ENCODE measurements around the gene MILR1.
"Not testable (repeated sequence)": the region's sequence is repeated elsewhere in the genome, so short reads cannot be mapped to it uniquely, and the experiment has no call there.

MILR1 gene

GRCh38 chr17:64418506-64419339, 30.2 kb upstream of the MILR1 start:
- peak; percentile 47 for DNase-seq (ENCODE audit: extremely low read depth, low read depth)
- TF ChIP-seq, protein P1, sequence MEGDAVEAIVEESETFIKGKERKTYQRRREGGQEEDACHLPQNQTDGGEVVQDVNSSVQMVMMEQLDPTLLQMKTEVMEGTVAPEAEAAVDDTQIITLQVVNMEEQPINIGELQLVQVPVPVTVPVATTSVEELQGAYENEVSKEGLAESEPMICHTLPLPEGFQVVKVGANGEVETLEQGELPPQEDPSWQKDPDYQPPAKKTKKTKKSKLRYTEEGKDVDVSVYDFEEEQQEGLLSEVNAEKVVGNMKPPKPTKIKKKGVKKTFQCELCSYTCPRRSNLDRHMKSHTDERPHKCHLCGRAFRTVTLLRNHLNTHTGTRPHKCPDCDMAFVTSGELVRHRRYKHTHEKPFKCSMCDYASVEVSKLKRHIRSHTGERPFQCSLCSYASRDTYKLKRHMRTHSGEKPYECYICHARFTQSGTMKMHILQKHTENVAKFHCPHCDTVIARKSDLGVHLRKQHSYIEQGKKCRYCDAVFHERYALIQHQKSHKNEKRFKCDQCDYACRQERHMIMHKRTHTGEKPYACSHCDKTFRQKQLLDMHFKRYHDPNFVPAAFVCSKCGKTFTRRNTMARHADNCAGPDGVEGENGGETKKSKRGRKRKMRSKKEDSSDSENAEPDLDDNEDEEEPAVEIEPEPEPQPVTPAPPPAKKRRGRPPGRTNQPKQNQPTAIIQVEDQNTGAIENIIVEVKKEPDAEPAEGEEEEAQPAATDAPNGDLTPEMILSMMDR (IDR thresholded peaks at IDR 0.05; ENCODE audit: low read depth, low read length) = peak; percentile 57

- TF ChIP-seq, protein P1 (IDR thresholded peaks at IDR 0.05; ENCODE audit: low read depth, low read length) = peak; percentile 73
These were observed 28.7 kb upstream of the MILR1 start for GRCh38 chr17:64420143-64420670.

DNA sequence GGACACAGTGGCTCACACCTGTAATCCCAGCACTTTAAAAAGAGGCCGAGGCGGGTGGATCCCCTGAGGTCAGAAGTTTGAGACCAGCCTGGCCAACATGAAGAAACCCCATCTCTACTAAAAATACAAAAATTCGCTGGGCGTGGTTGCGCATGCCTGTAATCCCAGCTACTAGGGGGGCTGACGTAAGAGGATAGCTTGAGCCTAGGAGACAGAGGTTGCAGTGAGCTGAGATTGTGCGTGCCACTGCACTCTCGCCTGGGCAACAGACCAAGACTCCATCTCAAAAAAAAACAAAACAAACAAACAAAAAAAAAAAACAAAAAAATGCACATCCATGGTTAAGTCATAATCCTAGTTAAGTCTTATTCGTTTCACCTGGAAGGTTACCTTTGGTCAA, 26.8 kb upstream of the MILR1 start:
- not testable (repeated sequence) for DNase-seq (ENCODE audit: extremely low read depth, low read depth)

More at GRCh38 chr17:64420143-64420670, 28.7 kb upstream of the MILR1 start:
- DNase-seq (ENCODE audit: extremely low read depth, low read depth) = peak; percentile 62

- DNase-seq (ENCODE audit: extremely low read depth, low read depth) = no peak
- TF ChIP-seq, protein P1 (IDR thresholded peaks at IDR 0.05; ENCODE audit: low read depth, low read length) = no peak
These were observed 25.0 kb upstream of the MILR1 start for GRCh38 chr17:64423881-64424280.

DNA sequence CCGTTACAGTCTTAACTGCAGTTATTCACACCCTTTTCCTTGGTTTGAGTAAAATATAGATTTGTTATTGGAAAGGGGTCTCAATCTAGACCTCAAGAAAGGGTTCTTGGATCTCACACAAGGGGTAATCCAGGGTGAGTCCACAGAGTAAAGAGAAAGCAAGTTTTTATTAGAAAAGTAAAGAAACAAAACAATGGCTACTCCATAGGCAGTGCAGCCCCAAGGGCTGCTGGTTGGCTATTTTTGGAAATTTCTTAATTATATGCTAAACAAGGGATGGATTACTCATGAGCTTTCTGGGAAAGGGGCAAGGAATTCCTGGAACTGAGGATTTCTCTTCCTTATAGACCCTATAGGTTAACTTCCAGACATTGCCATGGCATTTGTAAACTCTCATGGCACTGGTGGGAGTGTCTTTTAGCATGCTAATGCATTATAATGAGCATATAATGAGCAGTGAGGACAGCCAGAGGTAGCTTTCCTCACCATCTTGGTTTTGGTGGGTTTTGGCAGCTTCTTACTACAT, 24.5 kb upstream of the MILR1 start:
- DNase-seq (ENCODE audit: extremely low read depth, low read depth) = no peak
- TF ChIP-seq, protein P1 (IDR thresholded peaks at IDR 0.05; ENCODE audit: low read depth, low read length) = no peak

DNA sequence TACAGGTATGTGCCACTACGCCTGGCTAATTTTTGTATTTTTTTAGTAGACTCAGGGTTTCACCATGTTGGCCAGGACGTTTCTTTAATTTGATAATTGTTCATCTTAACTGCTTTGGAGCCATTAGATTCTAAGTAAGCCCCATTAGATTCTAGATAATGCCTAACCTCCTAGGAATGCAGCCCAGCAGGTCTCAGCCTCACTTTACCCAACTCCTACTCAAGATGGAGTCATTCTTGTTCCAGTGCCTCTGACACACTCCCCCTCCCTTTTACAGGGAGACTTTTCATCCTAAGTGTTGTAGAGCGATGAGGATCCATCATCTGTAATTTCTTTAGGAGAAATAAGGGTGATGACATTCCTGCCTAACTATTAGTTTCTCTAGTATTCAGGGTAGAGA, 23.7 kb upstream of the MILR1 start:
- TF ChIP-seq, protein P1 (IDR thresholded peaks at IDR 0.05; ENCODE audit: low read depth, low read length) = no peak
- DNase-seq (ENCODE audit: extremely low read depth, low read depth) = no peak

DNA sequence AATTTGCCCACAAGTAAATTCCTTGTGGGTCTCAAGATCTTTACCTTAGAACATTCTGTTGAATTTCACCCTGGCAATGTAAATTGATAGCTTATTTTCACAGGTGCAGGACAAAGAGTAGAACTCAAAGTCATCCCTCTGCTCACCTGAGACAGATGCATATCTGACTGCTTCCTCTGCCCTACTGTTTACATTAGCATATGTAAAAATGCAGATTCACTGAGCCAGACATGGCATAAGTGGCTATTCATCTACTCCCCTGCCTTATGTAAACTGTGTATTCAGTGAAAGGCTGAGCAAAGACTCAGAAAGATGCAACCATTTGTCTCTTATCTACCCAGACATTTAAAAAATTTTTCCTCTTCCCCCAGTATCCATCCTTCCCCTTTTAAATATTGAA, 22.3 kb upstream of the MILR1 start:
- TF ChIP-seq, protein P1 (IDR thresholded peaks at IDR 0.05; ENCODE audit: low read depth, low read length) = no peak
- DNase-seq (ENCODE audit: extremely low read depth, low read depth) = no peak

Data from AG09319 (cell line).